Stimulated activated naive CD4-positive, alpha-beta T cell treated with Interleukin-2 at 50 U/mL for 16 hours (primary cell): ENCODE data around the gene TCL1A.
"Not testable (repeated sequence)": the region's sequence is repeated elsewhere in the genome, so short reads cannot be mapped to it uniquely, and the experiment has no call there.

Source experiments
- DNase-seq: peaks from one replicate; lab custom pipeline; 2025; lab: John Stamatoyannopoulos, UW

Gene TCL1A

GRCh38 chr14:95677179-95677835, 36.6 kb downstream of the TCL1A start:
- no peak for DNase-seq

GRCh38 chr14:95675486-95675885, 38.4 kb downstream of the TCL1A start:
- no peak for DNase-seq

DNA sequence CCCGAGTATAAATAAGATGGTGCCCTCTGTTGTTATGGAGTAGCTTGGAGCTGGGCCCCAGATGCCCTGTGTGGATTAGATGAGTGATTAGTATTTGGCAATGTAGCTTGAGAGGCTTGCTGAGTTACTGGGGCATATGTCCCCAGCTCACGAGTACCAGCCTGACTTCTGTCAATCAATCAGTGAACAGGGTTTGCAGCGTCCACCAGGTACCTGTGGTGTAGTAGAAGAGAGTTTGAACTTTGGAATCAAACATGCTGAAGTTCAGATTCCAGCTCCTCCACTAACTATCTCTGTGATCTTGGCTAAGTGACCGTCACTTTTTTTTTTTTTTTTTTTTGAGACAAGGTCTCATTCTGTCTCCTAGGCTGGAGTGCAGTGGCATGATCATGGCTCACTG, 39.3 kb downstream of the TCL1A start:
- no peak for DNase-seq

DNA sequence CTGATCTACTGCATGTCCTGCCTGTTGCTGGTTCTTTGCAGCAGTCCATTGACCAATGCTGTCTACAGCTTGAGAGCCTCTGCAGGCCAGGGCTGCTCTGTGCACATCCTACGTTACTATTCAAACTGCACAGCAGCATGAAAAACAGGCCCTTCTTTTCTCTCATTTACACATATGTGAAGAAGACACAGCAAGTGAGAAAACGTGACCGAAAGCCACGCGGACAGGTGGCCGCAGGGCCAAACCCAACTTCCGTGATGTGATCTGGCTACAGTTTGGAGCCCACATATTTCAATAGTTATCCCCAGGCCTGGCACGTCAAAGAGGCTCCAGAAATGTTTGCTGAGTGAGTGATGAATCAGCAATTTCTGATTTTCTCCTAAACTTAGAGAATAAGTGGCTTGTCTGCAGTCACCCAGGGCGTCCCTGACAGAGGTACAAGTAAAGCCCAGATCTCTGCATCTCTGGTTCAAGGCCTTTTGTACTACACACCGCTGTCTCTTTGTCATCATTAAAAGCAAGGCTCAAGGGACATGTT, 45.6 kb downstream of the TCL1A start:
- DNase-seq, result no peak

GRCh38 chr14:95667249-95667693, 46.7 kb downstream of the TCL1A start:
- no peak for DNase-seq

DNA sequence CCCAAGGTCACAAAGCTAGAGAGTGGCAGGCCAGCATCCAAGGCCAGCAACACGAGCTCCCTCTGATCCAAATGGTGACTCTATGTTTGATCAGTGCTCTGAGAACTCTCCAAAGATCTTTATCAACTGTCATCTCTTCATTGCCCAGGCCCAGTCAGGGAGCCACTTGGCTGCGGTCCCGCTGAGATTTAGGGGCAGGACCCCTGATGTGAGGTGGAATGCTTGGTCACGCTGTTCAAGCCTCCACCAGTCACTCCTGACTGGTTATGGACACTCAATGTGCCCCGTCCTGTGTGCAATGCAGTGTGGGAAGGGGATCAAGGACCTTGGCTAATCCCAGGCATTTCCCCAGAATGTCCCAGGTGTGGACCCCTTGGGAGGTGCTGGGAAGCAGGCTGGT, 47.5 kb downstream of the TCL1A start:
- DNase-seq, result no peak

GRCh38 chr14:95665530-95665929, 48.4 kb downstream of the TCL1A start:
- DNase-seq, result not testable (repeated sequence)

GRCh38 chr14:95664546-95664945, 49.4 kb downstream of the TCL1A start:
- DNase-seq, result no peak

- DNase-seq, result no peak
Observed at GRCh38 chr14:95664066-95664465, 49.9 kb downstream of the TCL1A start.

GRCh38 chr14:95663226-95663797, 50.6 kb downstream of the TCL1A start:
- no peak for DNase-seq

- no peak for DNase-seq
Observed at GRCh38 chr14:95662376-95663186, 51.3 kb downstream of the TCL1A start.

DNA sequence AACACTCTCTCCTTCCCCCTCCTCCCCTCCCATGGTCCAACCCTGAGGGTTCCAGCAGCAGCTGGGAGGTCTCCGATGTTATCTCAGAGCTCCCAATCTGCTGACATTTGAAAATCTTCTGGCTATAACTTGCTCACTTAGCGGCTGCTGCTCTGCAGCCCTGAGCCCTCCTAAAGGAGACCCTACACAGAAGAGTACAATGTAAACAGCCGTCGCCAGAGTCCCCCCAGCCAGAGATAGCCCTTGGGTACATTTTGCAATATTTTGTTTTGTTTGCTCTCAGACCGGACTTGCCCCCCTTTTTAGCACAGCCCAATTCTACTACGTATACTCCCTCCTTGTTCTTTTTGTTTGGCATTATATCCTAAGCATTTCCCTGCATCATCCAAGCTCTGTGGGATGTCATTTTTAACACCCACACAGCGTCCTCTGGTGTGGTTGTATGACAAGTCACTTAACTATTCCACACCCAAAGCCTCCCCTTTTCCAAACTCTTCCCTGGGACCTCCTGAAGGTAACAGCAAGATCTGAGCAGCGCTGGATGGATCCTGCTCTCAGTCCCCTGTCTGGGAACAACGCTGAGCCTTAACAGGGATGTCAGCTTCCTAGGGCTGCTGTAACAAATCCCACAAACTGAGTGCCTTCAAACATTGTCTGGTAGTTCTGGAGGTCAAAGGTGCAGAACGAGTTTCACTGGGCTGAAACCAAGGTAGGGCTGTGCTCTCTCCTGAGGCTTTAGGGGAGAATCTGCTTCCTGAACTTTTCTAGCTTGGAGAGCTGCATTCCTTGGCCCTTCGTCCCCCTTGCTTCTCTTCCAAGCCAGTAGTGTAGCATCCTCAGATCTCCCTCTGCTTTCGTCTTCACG, 53.0 kb downstream of the TCL1A start:
- DNase-seq, result no peak

DNA sequence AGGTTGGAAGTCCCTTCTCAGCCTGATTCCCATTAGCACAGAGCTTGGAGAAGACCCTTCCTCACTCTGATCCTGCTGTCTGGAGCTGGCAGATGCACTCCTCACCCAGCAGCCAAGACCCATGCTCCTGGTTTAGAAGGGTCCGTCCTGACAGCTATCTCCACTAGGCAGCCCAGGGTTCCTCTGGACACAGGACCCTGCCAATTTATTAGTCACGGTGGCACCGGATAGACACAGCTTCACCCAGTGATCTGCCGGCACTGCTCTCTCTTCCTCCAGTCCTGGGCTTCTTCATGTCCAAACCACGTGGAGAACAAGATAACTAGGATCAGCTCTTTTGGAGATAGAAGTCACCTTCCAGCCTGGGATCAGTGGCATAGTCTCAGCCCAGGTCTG, 53.9 kb downstream of the TCL1A start:
- DNase-seq, result no peak
